ENCODE data around the gene DNAJC11.

- TF ChIP-seq CTCF (IDR thresholded peaks at IDR 0.05; ENCODE audit: borderline replicate concordance, extremely low read depth, low read length, poor library complexity, severe bottlenecking), result no peak
- TF ChIP-seq EZH2 (IDR thresholded peaks at IDR 0.05; ENCODE audit: borderline replicate concordance, low read depth, low read length, severe bottlenecking), result no peak
Observed at GRCh38 chr1:6599141-6599975, 102.3 kb downstream of the DNAJC11 start.
